Left lung (tissue), 10 donors: Measurements from ENCODE around the gene AR. TPM values are rescaled to one million over a fixed set of nuclear protein-coding genes. Genes with fewer than 3 reads are reported as not detected.

Source experiments
- ATAC-seq: fragments of 200-7000 bp; cut with Tn5 transposase; one replicate; pipeline ENCODE4 v1.9.1; 2020; ENCODE audit warnings: moderate library complexity
- DNase-seq, 4 donors: peaks; one replicate each; pipeline ENCODE4 v3.0.0-alpha.2; 2013 to 2020
- H3K27ac ChIP-seq, 2 donors: fragments of 200-600 bp; sonication (generic) in 1 of 2; one replicate each; pipeline versions ENCODE4 v1.5.0 to v1.8.0; 2020 to 2021
- H3K27me3 ChIP-seq, 2 donors: fragments of 200-600 bp; sonication (generic) in 1 of 2; one replicate each; pipeline versions ENCODE4 v1.5.0 to v1.8.0; 2020 to 2021
- H3K36me3 ChIP-seq, 2 donors: fragments of 200-600 bp; sonication (generic) in 1 of 2; one replicate each; pipeline versions ENCODE4 v1.5.0 to v1.8.0; 2020 to 2021
- H3K4me1 ChIP-seq, 2 donors: fragments of 200-600 bp; one replicate each; pipeline ENCODE4 v1.8.0; 2021
- H3K4me3 ChIP-seq, 2 donors: fragments of 200-600 bp; sonication (generic) in 1 of 2; one replicate each; pipeline versions ENCODE4 v1.5.0 to v1.8.0; 2020 to 2021; ENCODE audit warnings: mild to moderate bottlenecking in 1 of 2
- H3K9me3 ChIP-seq, 2 donors: fragments of 200-600 bp; sonication (generic) in 1 of 2; one replicate each; pipeline versions ENCODE4 v1.5.0 to v1.8.0; 2020 to 2021
- CTCF ChIP-seq, 2 donors: fragments of 200-600 bp; sonication (generic) in 1 of 2; IDR thresholded peaks; one replicate each; pipeline versions ENCODE4 v1.5.0 to v1.8.0; 2021; ENCODE audit warnings: antibody characterized with exemption in 2 of 2
- intact Hi-C, 2 donors: fragments of 100-400 bp; cut with DNase I; formaldehyde crosslinking; loops; one replicate each; pipeline versions ENCODE4 v1.11.2 to v1.14.2; 2022
- polyA plus RNA-seq, 6 donors: library from polyadenylated mRNA; unstranded; fragments of 120-200 nt; gene quantifications; one replicate each; pipeline ENCODE4 v1.2.1, GENCODE V29; 2013; ENCODE audit not compliant: insufficient read length in 6 of 6
- total RNA-seq, 2 donors: library from RNA; stranded (reverse); fragmentation: NEBNext Ultra II Directional; extraction: Animal tissue kit (Norgen Biotek cat#: 25700); gene quantifications; one replicate each; pipeline ENCODE4 v1.2.1, GENCODE V29; 2021
- donor health status: DM: no; HTN: yes; CAD: no.
- donor health status: DM: no; HTN: no; CAD: no.

The AR gene
- total and polyA plus RNA-seq, 8 donors = 3.9 to 11.2 (median 10.0) TPM

- no peaks in the 10 kb centered on the region for H3K36me3 ChIP-seq
- no peak for ATAC-seq
- DNase-seq = no peak
- H3K27ac ChIP-seq = no peak overlapping the region
- no peak for TF ChIP-seq CTCF (IDR thresholded peaks at IDR 0.05)
- H3K9me3 ChIP-seq = no peaks in the 10 kb centered on the region
- H3K4me1 ChIP-seq = no peaks in the 10 kb centered on the region
- H3K27me3 ChIP-seq = no peaks in the 10 kb centered on the region
- H3K4me3 ChIP-seq = no peak overlapping the region
- intact Hi-C loops = no loop called here
Observed at GRCh38 chrX:67564475-67564874, 20.7 kb downstream of the AR start.

GRCh38 chrX:67568769-67569168 lies 24.9 kb downstream of the AR start:
- no peaks in the 10 kb centered on the region for H3K9me3 ChIP-seq
- ATAC-seq (no peak), DNase-seq (no peak)
- H3K27ac ChIP-seq = no peak overlapping the region
- H3K27me3 ChIP-seq = peaks cover 0 to 5% of the 10 kb centered on the region in 2 donors
- H3K4me1 ChIP-seq = no peaks in the 10 kb centered on the region
- intact Hi-C loops = no loop called here
- TF ChIP-seq CTCF (IDR thresholded peaks at IDR 0.05) = no peak
- H3K4me3 ChIP-seq = no peak overlapping the region
- H3K36me3 ChIP-seq = no peaks in the 10 kb centered on the region

- Histone ChIP-seq H3K4me3 (no peak overlapping the region), H3K36me3 (no peaks in the 10 kb centered on the region), H3K27ac (no peak overlapping the region), H3K4me1 (no peaks in the 10 kb centered on the region), H3K9me3 (no peaks in the 10 kb centered on the region), H3K27me3 (peaks cover 0 to 5% of the 10 kb centered on the region in 2 donors)
- ATAC-seq = no peak
- intact Hi-C loops = no loop called here
- no peak for TF ChIP-seq CTCF (IDR thresholded peaks at IDR 0.05)
- no peak for DNase-seq
Observed at GRCh38 chrX:67570839-67571238, 27.0 kb downstream of the AR start.

- Histone ChIP-seq H3K27ac (no peak overlapping the region), H3K36me3 (no peaks in the 10 kb centered on the region), H3K4me1 (no peaks in the 10 kb centered on the region), H3K9me3 (no peaks in the 10 kb centered on the region), H3K4me3 (no peak overlapping the region), H3K27me3 (peaks cover 0 to 5% of the 10 kb centered on the region in 2 donors)
- ATAC-seq (no peak), DNase-seq (no peak)
- TF ChIP-seq CTCF (IDR thresholded peaks at IDR 0.05) = no peak
- intact Hi-C loops = no loop called here
Observed at GRCh38 chrX:67574696-67575095, 30.9 kb downstream of the AR start.

GRCh38 chrX:67582436-67582835 lies 38.6 kb downstream of the AR start:
- no peak for ATAC-seq
- DNase-seq = no peak

More at GRCh38 chrX:67582436-67582835, 38.6 kb downstream of the AR start:
- Histone ChIP-seq H3K9me3 (no peaks in the 10 kb centered on the region), H3K27me3 (no peaks in the 10 kb centered on the region), H3K27ac (no peak overlapping the region), H3K4me3 (no peak overlapping the region), H3K4me1 (no peaks in the 10 kb centered on the region), H3K36me3 (no peaks in the 10 kb centered on the region)
- intact Hi-C loops = no loop called here
- TF ChIP-seq CTCF (IDR thresholded peaks at IDR 0.05) = no peak
